Activated CD4-positive, CD25-positive, alpha-beta regulatory T cell treated with anti-CD3 and anti-CD28 coated beads, Interleukin-2, amount 50 U/mL, for 72 hours (primary cell): Measurements from ENCODE around the gene USP10.

Experiments
- DNase-seq: peaks from one replicate; pipeline ENCODE4 v3.0.0; 2021

Gene USP10

DNA sequence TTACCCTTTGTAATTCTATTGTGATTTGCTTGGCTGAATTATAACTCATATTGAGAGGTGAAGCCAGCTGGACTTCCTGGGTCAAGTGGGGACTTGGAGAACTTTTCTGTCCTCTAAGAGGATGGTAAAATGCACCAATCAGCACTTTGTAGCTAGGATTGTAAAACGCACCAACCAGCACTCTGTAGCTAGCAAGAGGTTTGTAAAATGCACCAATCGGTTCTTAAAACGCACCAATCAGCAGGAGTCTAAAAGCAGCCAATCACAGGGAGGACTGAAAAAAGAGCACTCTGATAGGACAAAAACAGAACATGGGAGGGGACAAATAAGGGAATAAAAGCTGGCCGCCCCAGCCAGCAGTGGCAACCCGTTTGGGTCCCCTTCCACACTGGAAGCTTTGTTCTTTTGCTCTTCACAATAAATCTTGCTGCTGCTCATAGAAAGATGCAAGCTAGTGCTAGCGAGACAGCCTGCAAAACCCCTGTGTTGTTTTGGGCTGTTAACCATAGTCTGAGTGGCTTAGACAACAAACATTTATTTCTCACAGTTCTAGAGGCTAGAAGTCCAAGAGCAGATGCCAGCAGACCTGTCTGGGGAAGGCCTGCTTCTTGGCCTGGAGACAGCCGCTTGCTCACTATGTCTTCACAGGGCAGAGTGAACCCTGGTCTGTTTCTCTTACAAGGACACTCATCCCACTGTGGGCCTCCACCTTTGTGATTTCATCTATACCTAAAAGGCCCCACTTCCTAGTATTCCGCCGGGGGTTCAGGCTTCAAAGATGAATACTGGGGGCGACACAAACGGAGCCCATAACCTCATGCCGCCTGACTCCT is 81.0 kb downstream of the USP10 start:
- no peak for DNase-seq

DNA sequence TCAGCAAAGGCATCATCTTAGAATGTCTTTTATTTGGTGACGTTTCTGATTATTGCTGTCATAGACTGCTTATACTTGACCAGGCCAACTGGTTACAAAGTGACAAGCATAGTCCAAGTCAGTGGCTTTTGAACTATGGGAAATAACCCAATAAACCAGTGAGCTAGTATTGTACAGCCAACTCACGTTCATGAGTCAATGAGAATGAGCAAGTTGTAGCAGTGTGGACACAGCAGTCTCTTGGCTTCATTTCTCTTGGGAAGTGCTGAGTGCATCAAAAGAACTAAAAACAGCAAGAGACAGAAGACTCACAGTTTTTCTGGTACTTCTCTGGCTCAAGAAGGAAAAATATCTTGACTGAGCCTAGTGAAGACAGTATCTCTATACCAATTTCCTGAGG is 83.0 kb downstream of the USP10 start:
- DNase-seq = no peak

- no peak for DNase-seq
Observed at GRCh38 chr16:84785843-84786581, 86.2 kb downstream of the USP10 start.

DNA sequence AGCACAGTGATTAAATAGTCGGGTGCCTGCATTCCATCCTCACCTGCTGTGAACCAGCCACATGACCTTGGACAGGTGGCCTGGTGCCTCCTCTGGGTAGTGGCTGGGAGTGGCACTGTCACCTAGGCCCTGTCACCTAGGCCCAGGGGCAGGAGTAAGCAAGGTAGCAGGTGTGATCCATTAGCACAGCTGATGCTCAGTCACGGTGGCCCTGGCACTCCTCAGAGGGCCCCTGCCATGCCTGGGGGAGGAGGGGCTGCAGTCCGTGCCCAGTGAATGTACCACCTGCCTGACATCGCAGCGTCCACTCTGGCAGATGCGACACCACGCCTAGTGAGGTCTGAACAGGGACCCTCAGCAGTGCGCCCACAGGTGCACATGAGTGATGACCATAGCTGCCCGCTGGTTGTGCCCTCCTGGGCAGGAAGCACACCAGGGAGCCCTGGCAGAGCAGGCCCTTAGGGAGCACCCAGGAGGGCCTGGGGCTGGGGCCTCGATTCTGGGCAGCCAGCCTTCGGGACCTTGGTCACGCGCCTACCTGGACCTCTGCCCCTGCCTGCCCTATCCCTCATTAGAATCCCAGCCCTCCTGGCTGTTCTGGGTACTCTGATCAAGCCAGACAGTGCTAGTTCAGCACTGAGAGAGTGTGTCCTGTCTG is 86.9 kb downstream of the USP10 start:
- DNase-seq = no peak

- DNase-seq = no peak
Observed at GRCh38 chr16:84787263-84787622, 87.4 kb downstream of the USP10 start.

- DNase-seq = no peak
Observed at GRCh38 chr16:84788920-84789391, 89.2 kb downstream of the USP10 start.

GRCh38 chr16:84789431-84789830 is 89.6 kb downstream of the USP10 start:
- DNase-seq = no peak

GRCh38 chr16:84790301-84790700 is 90.5 kb downstream of the USP10 start:
- DNase-seq = no peak

- DNase-seq = no peak
Observed at GRCh38 chr16:84791088-84791487, 91.3 kb downstream of the USP10 start.

- DNase-seq = no peak
Observed at GRCh38 chr16:84791501-84791900, 91.7 kb downstream of the USP10 start.

DNA sequence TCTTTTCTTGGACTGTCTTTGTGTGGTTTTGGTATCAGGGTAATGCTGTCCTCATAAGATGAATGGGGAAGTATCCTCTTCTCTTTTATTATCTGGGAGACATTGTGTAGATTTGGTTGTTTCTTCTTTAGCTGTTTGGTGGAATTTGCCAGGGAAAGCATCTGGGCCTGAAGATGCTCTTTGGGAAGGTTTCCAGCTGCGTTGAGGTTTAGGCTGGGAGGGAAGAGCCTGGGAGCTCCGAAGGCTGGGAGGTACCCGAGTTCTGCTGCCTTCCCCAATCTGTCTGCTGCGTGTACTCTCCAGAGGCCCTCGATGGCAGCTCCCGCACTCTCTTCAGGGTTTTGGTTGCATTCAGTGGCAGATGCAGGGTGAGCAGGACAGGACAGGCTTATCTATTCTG is 94.4 kb downstream of the USP10 start:
- no peak for DNase-seq

- no peak for DNase-seq
Observed at GRCh38 chr16:84794626-84795025, 94.8 kb downstream of the USP10 start.

DNA sequence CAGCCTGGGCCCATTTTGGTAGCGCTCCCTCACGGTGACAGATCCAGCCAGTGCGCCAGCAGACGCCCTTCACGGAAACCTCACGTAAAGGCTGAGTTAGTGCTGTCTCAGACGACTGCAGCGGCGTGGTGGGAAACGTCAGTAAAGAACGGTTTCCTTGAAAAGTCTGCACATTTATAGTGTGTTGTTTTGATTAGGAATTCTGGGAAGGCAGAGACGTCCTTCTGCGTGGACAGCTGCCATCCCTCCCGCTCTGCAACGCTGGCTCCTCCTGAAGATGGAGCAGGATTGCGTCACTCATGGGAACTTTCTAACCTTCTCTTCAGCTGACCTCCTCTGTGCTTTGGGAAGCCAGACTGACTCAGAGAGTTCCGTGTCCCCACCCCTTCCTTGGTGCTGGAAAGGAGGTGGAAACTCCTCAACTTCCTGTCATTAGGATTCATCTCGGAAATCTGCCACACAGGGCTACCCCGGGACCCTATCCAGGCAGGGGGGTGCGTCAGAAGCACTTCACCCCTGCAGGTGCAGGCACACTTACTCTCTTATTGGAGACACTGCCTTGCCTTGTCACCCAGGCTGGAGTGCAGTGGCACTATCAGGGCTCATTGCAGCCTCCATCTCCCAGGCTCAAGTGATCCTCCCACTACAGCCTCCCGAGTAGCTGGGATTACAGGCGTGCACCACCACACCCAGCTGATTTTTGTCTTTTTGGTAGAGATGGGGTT is 95.7 kb downstream of the USP10 start:
- DNase-seq = no peak

DNA sequence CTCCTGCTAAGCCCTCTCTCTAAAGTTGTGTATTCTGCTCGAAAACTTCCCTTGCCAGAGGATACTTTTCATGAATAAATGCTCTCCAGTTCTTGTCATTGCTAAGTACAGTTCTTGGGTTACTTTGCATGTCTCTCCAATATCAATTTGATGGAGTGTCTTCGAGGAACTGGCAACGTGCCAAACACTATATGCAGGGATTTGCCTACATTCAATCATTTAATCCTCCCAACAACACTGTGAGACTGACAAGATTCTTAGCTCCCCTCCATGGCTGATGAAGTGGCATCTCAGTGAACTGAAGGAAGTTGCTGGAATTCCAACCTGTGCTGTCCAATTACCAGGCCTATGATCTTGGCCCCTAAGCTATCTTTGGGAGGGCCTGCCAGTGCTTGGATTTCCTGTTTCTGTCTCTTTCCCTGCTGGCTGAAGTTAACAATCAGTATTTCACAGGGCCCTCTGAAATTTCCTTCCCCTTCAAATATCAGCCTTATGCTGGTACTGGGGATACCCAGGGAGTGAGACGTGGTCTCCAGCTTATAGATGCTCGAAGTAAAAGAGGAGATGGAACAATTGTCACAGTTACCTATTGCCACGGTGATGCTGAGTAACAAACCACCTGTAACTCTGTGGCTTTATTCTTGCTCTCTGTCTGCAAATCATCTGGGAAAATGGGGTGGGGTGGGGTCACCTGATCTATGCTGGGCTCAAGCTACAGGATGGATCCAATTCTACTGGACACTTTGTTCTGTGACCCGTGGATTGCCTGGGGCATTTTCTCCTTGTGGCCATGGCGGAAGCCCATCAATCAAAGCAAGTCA is 100.6 kb downstream of the USP10 start:
- DNase-seq = no peak

GRCh38 chr16:84803146-84803545 is 103.3 kb downstream of the USP10 start:
- no peak for DNase-seq

DNA sequence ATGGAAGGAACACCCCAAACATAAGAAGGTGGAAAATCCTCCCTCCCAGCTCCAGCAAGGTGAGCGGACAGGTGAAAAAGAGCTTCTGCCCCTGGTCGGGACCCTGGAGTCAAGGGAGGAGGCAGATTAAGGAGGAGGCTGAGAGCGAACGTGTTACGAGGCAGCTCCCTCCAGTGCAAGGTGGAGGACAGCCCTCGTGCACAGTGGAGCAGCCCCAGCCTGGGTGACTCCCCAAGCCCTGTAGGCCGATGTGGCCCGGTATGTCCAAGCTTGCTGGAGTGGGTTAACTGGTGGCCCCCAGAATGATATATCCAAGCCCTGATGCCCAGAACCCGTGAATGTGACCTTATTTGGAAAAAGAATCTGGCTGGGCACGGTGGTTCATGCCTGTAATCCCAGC is 104.5 kb downstream of the USP10 start:
- DNase-seq = no peak

DNA sequence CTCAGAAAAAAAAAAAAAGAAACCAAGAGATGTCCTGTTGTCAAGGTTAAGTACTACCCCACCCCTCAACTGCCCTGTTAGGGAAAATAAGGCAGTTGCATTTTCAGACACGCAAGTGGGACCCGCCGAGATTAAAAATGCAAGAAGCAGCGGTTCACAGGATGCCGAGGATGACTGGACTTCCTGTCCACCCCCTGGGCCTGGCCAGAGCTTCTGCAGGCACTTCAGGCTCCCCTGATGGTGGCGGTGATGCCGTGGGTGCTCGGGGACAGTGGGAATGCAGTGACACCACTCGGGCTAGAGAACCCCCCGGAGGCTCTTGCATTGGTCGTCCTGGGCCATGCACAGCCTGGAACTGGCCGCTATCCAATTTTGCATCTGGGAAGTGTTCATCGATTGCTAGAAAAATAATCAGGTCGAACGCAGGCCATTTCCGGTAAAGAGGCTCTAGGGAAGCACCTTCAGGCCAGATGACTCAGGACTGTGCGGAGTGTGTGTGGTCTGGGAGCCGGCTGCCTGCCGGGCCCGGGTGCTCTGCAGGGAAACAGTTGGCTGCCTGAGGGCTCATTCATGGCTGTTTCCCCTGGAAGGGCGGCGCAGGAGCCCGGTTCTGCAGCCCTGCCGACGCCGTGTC is 106.6 kb downstream of the USP10 start:
- no peak for DNase-seq

GRCh38 chr16:84806890-84807258 is 107.1 kb downstream of the USP10 start:
- DNase-seq = no peak

GRCh38 chr16:84807776-84808175 is 108.0 kb downstream of the USP10 start:
- DNase-seq = no peak

DNA sequence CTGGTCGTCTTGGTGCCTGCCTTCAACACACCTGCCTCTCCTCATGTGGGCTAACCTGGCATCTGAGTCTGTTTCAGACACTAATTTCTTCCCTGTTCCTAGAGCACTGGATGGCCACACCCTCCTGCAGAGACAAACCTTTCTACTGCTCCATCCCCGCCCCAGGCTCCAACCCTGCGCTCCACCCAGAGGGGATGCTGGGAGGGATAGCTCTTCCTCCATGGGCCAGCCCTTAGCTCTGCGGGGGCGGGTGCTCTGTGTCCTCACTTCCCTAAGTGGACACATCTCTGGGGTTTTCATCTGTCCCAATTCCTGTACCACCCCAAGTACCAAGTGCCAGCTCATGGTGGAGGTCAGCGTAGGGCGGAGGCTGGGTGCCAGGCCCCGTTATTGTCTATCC is 109.0 kb downstream of the USP10 start:
- DNase-seq = no peak

- no peak for DNase-seq
Observed at GRCh38 chr16:84810518-84811273, 110.9 kb downstream of the USP10 start.
